ENCODE data around the gene LRRC27. TPM values are rescaled to one million over a fixed set of nuclear protein-coding genes. Genes with fewer than 3 reads are reported as not detected.

Gene LRRC27
- polyA plus RNA-seq, 2 of the 4 experiments (the other 2 are of a cell fraction) = 6.5 to 6.9 TPM

DNA sequence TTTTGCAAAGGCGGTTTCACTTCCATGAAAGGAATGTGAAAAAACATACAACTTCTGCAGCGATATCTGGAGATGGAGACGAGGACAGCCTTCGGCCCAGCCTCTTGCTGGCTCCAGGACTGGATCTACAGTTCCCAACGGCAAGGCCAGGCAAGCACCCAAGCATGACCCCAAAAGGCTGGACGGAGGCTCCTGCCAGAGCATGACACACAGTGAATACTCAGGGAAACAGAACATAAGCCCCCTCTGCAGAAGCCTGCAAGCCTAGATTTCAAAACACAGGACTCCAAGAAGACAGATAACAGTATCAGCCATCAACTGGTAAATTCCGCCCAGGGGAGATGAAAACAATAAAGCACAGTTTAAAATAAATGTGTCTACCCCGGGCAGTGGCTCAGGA is 3.3 kb upstream of the LRRC27 start:
- Histone ChIP-seq H3K4me2 (peak overlapping the region; percentile 100), H3K27ac (peak overlapping the region; percentile 95 to 96; a peak in 4 of 6 replicates), H3K9me3 (no peaks in the 10 kb centered on the region), H3K4me1 (peaks cover 61% of the 10 kb centered on the region), H3K4me3 (peak overlapping the region; percentile 86; the same call in 2 of the 3 replicates)
- no peak for ATAC-seq
- TF ChIP-seq FOSL2 (IDR thresholded peaks at IDR 0.05) (no peak), FOSL2 (CRISPR knock-in tag; IDR thresholded peaks at IDR 0.05) (no peak), HDAC2 (IDR thresholded peaks at IDR 0.05) (no peak)
- TF ChIP-seq, protein P1, sequence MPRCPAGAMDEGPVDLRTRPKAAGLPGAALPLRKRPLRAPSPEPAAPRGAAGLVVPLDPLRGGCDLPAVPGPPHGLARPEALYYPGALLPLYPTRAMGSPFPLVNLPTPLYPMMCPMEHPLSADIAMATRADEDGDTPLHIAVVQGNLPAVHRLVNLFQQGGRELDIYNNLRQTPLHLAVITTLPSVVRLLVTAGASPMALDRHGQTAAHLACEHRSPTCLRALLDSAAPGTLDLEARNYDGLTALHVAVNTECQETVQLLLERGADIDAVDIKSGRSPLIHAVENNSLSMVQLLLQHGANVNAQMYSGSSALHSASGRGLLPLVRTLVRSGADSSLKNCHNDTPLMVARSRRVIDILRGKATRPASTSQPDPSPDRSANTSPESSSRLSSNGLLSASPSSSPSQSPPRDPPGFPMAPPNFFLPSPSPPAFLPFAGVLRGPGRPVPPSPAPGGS (IDR thresholded peaks at IDR 0.05) = no peak
- no peak for FAIRE-seq
- DNase-seq (ENCODE audit: low read depth in 1 of 2, low spot score in 1 of 2) = no peak
- POLR2A ChIA-PET = no interaction called here
- CTCF ChIA-PET = no interaction called here
- 86% methylated on average over 8 of the region's 8 CpGs for WGBS (ENCODE audit: missing lambda C conversion rate)

DNA sequence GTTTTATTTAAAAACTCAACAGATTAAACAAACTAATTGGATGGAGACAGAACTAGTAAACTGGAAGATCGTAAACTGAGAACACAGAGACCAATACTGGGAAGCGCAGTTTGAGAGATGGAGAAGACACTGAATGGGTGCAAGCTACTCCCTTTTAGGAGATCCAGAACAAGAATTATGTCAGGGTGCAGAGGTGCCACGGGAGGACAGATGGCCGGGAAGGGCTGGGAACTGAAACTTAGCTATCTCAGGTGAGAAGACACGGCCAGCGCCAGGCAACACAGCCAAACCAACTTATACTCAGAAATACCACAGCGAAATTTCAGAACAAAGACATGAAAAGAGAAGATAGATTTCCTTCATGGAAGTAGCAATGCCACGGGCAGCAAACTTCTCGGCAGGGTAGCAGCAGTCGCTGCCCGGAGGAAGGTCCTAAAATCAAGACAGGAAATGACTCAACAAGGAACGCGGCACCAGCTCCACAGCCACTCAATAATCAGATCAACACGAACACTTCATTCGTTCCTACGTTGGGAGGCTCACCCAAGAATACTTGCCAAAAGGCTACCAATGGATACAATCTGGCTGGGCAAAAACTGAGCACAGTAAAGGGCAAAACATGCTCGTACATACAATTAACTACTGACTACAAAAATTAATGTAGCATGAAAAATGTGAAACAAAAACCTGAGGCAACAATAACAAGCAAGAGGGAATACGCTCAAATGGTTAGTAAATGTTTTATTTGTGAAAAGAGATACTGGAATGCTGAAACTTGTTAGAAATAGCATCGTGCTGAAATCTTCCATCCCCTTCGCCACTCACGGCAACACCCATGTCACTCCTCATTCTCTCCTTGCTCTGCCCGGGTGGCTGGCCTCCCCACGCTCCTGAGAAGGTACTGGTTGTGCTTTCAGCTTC is 2.2 kb upstream of the LRRC27 start:
- Histone ChIP-seq H3K4me3 (peak overlapping the region; percentile 86), H3K9me3 (no peaks in the 10 kb centered on the region), H3K4me2 (peak overlapping the region; percentile 100), H3K27ac (peak overlapping the region; percentile 95 to 96), H3K4me1 (peaks cover 50% of the 10 kb centered on the region)
- ATAC-seq (peak in 1 of 2 experiments; percentile 43; a peak in 3 of 6 replicates), FAIRE-seq (no peak), DNase-seq (ENCODE audit: low read depth in 1 of 2, low spot score in 1 of 2) (peak; percentile 69 to 72)
- POLR2A ChIA-PET = interaction anchor here (0.7 to 2.3 kb wide), 3 partner anchors 10 to 124 kb away, joined by 6 to 10 read pairs (median 8); partner anchors contain the start of gene STK32C
- no peak for TF ChIP-seq TP53 (CRISPR knock-in tag; IDR thresholded peaks at IDR 0.05)
- no peak for TF ChIP-seq SMC3 (IDR thresholded peaks at IDR 0.05)
- no peak for TF ChIP-seq POLR2AphosphoS2 (conservative IDR thresholded peaks at IDR 0.05; ENCODE audit: low read length)
- no peak; the same call in 1 of the 2 replicates for TF ChIP-seq GATA3 (IDR thresholded peaks at IDR 0.05; ENCODE audit: borderline replicate concordance)
- peak in 1 of 2 experiments; percentile 43; a peak in 1 of 5 replicates for TF ChIP-seq JUN (IDR thresholded peaks at IDR 0.05)
- TF ChIP-seq FOSL2 (IDR thresholded peaks at IDR 0.05) = no peak
- TF ChIP-seq FOSL2 (CRISPR knock-in tag; IDR thresholded peaks at IDR 0.05) = peak; percentile 48; the same call in 1 of the 2 replicates
- TF ChIP-seq NPAS2 (CRISPR knock-in tag; IDR thresholded peaks at IDR 0.05; ENCODE audit: borderline replicate concordance) = no peak
- CTCF ChIA-PET = no interaction called here
- WGBS (ENCODE audit: missing lambda C conversion rate) = 7% methylated on average over 23 of the region's 23 CpGs

DNA sequence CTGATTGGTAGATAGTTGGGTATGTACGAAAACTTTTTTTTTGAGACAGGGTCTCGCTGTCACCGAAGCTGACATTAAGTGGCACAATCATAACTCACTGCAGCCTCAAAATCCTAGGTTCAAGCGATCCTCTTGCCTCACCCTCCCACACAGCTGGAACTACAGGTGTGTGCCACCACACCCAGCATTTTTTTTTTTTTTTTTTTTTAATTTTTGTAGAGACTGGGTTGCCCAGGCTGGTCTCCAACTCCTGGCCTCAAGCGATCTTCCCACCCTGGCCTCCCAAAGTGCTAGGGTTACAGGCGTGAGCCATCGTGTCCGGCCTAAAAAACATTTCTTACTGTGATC is 1.5 kb upstream of the LRRC27 start:
- TF ChIP-seq, protein P2, sequence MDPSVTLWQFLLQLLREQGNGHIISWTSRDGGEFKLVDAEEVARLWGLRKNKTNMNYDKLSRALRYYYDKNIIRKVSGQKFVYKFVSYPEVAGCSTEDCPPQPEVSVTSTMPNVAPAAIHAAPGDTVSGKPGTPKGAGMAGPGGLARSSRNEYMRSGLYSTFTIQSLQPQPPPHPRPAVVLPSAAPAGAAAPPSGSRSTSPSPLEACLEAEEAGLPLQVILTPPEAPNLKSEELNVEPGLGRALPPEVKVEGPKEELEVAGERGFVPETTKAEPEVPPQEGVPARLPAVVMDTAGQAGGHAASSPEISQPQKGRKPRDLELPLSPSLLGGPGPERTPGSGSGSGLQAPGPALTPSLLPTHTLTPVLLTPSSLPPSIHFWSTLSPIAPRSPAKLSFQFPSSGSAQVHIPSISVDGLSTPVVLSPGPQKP (IDR thresholded peaks at IDR 0.05; ENCODE audit: low read depth, low read length) = no peak
- TF ChIP-seq CHD2 (IDR thresholded peaks at IDR 0.05; ENCODE audit: low read length, partially characterized antibody) (no peak), POLR2AphosphoS2 (conservative IDR thresholded peaks at IDR 0.05; ENCODE audit: low read length) (no peak), FOSB (CRISPR knock-in tag; IDR thresholded peaks at IDR 0.05) (no peak), HOXA7 (CRISPR knock-in tag; IDR thresholded peaks at IDR 0.05) (no peak), BHLHE40 (IDR thresholded peaks at IDR 0.05; ENCODE audit: low read depth, low read length) (no peak), SREBF2 (IDR thresholded peaks at IDR 0.05) (no peak), MAFK (IDR thresholded peaks at IDR 0.05; ENCODE audit: partially characterized antibody) (no peak), NFE2L2 (conservative IDR thresholded peaks at IDR 0.05; ENCODE audit: low read length) (no peak), HOXB5 (CRISPR knock-in tag; IDR thresholded peaks at IDR 0.05) (no peak), MAZ (IDR thresholded peaks at IDR 0.05; ENCODE audit: borderline replicate concordance, low read depth, low read length) (no peak), JUN (IDR thresholded peaks at IDR 0.05) (no peak), CEBPB (IDR thresholded peaks at IDR 0.05) (no peak)
- TF ChIP-seq, protein P3, sequence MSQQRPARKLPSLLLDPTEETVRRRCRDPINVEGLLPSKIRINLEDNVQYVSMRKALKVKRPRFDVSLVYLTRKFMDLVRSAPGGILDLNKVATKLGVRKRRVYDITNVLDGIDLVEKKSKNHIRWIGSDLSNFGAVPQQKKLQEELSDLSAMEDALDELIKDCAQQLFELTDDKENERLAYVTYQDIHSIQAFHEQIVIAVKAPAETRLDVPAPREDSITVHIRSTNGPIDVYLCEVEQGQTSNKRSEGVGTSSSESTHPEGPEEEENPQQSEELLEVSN (IDR thresholded peaks at IDR 0.05; ENCODE audit: borderline replicate concordance, low read depth) = no peak
- Histone ChIP-seq H3K4me2 (peak overlapping the region; percentile 100), H3K4me3 (peak overlapping the region; percentile 86), H3K9me3 (no peaks in the 10 kb centered on the region), H3K27ac (peak overlapping the region; percentile 95 to 96), H3K4me1 (peaks cover 44% of the 10 kb centered on the region)
- no peak for ATAC-seq
- ChIA-PET POLR2A (interaction anchor here (0.7 to 2.3 kb wide), 4 partner anchors 10 to 125 kb away, joined by 5 to 10 read pairs (median 7); partner anchors contain the start of gene STK32C), CTCF (interaction anchor here (1.0 kb wide), 1 partner anchor 23 kb away, joined by 4 read pairs; no protein-coding TSS in a partner anchor)
- DNase-seq (ENCODE audit: low read depth in 1 of 2, low spot score in 1 of 2) = no peak
- 10% methylated on average over 8 of the region's 8 CpGs for WGBS (ENCODE audit: missing lambda C conversion rate)
- no peak for FAIRE-seq
